ENCODE data around the gene SLC44A4.

Gene SLC44A4

DNA sequence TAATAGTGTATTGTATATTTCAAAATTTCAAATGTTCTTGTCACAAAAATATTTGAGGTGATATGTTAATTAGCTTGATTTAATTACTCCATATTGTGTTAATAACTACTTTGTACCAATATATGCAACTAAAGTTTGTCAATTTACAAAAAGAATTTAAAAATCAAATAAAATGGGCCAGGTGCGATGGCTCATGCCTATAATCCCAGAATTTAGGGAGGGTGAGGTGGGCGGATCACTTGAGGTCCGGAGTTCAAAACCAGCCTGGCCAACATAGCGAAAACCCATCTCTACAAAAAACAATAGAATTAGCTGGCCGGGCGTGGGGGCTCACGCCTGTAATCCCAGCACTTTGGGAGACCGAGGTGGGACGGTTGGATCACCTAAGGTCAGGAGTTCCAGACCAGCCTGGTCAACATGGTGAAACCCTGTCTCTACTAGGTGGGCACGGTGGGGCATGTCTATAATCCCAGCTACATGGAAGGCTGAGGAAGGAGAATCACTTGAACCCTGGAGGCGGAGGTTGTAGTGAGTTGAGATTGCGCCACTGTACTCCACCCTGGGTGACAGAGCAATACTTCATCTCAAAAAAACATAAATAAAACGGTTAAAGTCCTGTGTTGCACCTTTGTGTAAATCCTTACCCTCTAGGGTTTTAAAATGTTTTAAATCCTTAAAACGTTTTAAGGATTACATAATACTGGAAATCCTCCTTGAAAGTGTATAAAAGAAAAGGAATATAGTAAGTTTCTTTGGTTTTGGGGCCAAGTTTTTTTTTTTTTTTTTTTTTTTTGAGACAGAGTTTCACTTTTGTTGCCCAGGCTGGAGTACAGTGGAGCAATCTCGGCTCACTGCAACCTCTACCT is 47.2 kb downstream of the SLC44A4 start (continued):
- TF ChIP-seq BCL11A (tag by site-specific recombination; IDR thresholded peaks at IDR 0.05; ENCODE audit: low read depth) (peak; percentile 29; the same call in 1 of the 2 replicates), EGR2 (tag by site-specific recombination; IDR thresholded peaks at IDR 0.05; ENCODE audit: low read depth) (peak; percentile 45; the same call in 1 of the 2 replicates), KLF9 (tag by site-specific recombination; IDR thresholded peaks at IDR 0.05; ENCODE audit: low read depth) (peak; percentile 24; the same call in 1 of the 2 replicates), BCL11B (tag by site-specific recombination; IDR thresholded peaks at IDR 0.05; ENCODE audit: low read depth) (0 out of 2 replicates have a peak, but pooled peaks have one; percentile 70), ZNF175 (tag by site-specific recombination; IDR thresholded peaks at IDR 0.05) (no peak), SP7 (tag by site-specific recombination; IDR thresholded peaks at IDR 0.05) (0 out of 2 replicates have a peak, but pooled peaks have one; percentile 15), KLF8 (tag by site-specific recombination; IDR thresholded peaks at IDR 0.05) (peak; percentile 20), ZNF133 (tag by site-specific recombination; IDR thresholded peaks at IDR 0.05) (no peak), ZNF600 (tag by site-specific recombination; IDR thresholded peaks at IDR 0.05) (peak; percentile 59), SCRT1 (tag by site-specific recombination; IDR thresholded peaks at IDR 0.05; ENCODE audit: borderline replicate concordance) (no peak), ZNF157 (tag by site-specific recombination; IDR thresholded peaks at IDR 0.05) (no peak), ZNF777 (tag by site-specific recombination; IDR thresholded peaks at IDR 0.05; ENCODE audit: borderline replicate concordance) (no peak), ZNF391 (tag by site-specific recombination; IDR thresholded peaks at IDR 0.05; ENCODE audit: borderline replicate concordance, low read depth) (no peak), REST (tag by site-specific recombination; IDR thresholded peaks at IDR 0.05) (no peak), ZNF302 (tag by site-specific recombination; IDR thresholded peaks at IDR 0.05; ENCODE audit: low read depth) (no peak), ZNF292 (tag by site-specific recombination; IDR thresholded peaks at IDR 0.05; ENCODE audit: borderline replicate concordance, low read depth) (no peak), MZF1 (tag by site-specific recombination; IDR thresholded peaks at IDR 0.05; ENCODE audit: borderline replicate concordance) (peak; percentile 2; the same call in 1 of the 2 replicates), KLF1 (tag by site-specific recombination; IDR thresholded peaks at IDR 0.05) (peak; percentile 29; the same call in 1 of the 2 replicates), ZNF843 (tag by site-specific recombination; IDR thresholded peaks at IDR 0.05) (no peak), ZNF2 (tag by site-specific recombination; IDR thresholded peaks at IDR 0.05) (no peak), KLF17 (tag by site-specific recombination; IDR thresholded peaks at IDR 0.05) (peak; percentile 58; the same call in 1 of the 2 replicates), GFI1B (tag by site-specific recombination; IDR thresholded peaks at IDR 0.05) (peak; percentile 5), ZNF76 (tag by site-specific recombination; IDR thresholded peaks at IDR 0.05; ENCODE audit: borderline replicate concordance, low read depth) (no peak), ZXDB (tag by site-specific recombination; IDR thresholded peaks at IDR 0.05) (no peak), ZNF791 (tag by site-specific recombination; IDR thresholded peaks at IDR 0.05) (no peak)
- TF ChIP-seq, protein P1, sequence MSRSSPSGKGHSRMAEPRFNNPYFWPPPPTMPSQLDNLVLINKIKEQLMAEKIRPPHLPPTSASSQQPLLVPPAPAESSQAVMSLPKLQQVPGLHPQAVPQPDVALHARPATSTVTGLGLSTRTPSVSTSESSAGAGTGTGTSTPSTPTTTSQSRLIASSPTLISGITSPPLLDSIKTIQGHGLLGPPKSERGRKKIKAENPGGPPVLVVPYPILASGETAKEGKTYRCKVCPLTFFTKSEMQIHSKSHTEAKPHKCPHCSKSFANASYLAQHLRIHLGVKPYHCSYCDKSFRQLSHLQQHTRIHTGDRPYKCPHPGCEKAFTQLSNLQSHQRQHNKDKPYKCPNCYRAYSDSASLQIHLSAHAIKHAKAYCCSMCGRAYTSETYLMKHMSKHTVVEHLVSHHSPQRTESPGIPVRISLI (tag by site-specific recombination; IDR thresholded peaks at IDR 0.05), result peak; percentile 97
- TF ChIP-seq, protein P2, sequence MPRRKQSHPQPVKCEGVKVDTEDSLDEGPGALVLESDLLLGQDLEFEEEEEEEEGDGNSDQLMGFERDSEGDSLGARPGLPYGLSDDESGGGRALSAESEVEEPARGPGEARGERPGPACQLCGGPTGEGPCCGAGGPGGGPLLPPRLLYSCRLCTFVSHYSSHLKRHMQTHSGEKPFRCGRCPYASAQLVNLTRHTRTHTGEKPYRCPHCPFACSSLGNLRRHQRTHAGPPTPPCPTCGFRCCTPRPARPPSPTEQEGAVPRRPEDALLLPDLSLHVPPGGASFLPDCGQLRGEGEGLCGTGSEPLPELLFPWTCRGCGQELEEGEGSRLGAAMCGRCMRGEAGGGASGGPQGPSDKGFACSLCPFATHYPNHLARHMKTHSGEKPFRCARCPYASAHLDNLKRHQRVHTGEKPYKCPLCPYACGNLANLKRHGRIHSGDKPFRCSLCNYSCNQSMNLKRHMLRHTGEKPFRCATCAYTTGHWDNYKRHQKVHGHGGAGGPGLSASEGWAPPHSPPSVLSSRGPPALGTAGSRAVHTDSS (tag by site-specific recombination; IDR thresholded peaks at IDR 0.05), result peak; percentile 42; the same call in 1 of the 2 replicates
- TF ChIP-seq, protein P3, sequence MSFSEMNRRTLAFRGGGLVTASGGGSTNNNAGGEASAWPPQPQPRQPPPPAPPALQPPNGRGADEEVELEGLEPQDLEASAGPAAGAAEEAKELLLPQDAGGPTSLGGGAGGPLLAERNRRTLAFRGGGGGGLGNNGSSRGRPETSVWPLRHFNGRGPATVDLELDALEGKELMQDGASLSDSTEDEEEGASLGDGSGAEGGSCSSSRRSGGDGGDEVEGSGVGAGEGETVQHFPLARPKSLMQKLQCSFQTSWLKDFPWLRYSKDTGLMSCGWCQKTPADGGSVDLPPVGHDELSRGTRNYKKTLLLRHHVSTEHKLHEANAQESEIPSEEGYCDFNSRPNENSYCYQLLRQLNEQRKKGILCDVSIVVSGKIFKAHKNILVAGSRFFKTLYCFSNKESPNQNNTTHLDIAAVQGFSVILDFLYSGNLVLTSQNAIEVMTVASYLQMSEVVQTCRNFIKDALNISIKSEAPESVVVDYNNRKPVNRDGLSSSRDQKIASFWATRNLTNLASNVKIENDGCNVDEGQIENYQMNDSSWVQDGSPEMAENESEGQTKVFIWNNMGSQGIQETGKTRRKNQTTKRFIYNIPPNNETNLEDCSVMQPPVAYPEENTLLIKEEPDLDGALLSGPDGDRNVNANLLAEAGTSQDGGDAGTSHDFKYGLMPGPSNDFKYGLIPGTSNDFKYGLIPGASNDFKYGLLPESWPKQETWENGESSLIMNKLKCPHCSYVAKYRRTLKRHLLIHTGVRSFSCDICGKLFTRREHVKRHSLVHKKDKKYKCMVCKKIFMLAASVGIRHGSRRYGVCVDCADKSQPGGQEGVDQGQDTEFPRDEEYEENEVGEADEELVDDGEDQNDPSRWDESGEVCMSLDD (tag by site-specific recombination; IDR thresholded peaks at IDR 0.05), result no peak
